T-cell (primary cell): ENCODE results near the gene LINC01488. TPM values are rescaled to one million over a fixed set of nuclear protein-coding genes. Genes with fewer than 3 reads are reported as not detected.

Experiments
- ATAC-seq, 4 experiments: fragments of 200-7000 bp in 3 of 4; fragments of 150-1000 bp in 1 of 4; cut with Tn5 transposase; replicated peaks in 1 of 4; 1 replicate in 3 of 4; 2 replicates in 1 of 4; pipeline ENCODE4 v1.10.0; 2021; ENCODE audit warnings: moderate library complexity in 3 of 4, mild to moderate bottlenecking in 2 of 4, moderate number of reproducible peaks in 1 of 4
- CTCF ChIA-PET, 2 donors: fragments of 300-600 bp; sonication (Branson Sonifier 250); formaldehyde crosslinking; loops; one replicate each; lab custom pipeline; 2022; ENCODE audit warnings: antibody characterized with exemption in 2 of 2; lab: Charles Lee
- POLR2A ChIA-PET, 2 donors: fragments of 300-600 bp; sonication (Branson Sonifier 250); formaldehyde crosslinking; loops; one replicate each; lab custom pipeline; 2022; ENCODE audit warnings: antibody characterized with exemption in 2 of 2; lab: Charles Lee
- DNase-seq, 35 experiments: peaks; one replicate each; pipeline versions ENCODE4 v3.0.0 to v3.0.0-alpha.2; 2013 to 2023
- H3K27ac ChIP-seq: one replicate; pipeline ENCODE4 v1.5.1; 2013; ENCODE audit warnings: low read length
- H3K27me3 ChIP-seq, 2 experiments: replicated peaks in 1 of 2; 1 replicate in 1 of 2; 2 replicates in 1 of 2; pipeline versions ENCODE4 v1.6.1 to v1.7.0; 2013; ENCODE audit warnings: low read length in 1 of 2, mixed read lengths in 1 of 2; ENCODE audit not compliant: control insufficient read depth in 2 of 2, insufficient read depth in 2 of 2; ENCODE audit errors: extremely low read depth in 1 of 2
- H3K36me3 ChIP-seq, 2 donors: 1 replicate in 1 of 2; 2 replicates in 1 of 2; pipeline versions ENCODE4 v1.6.1 to v1.7.0; 2013; ENCODE audit warnings: low read length in 1 of 2; ENCODE audit not compliant: control insufficient read depth in 2 of 2, insufficient read depth in 1 of 2; ENCODE audit errors: extremely low read depth in 1 of 2
- H3K4me1 ChIP-seq, 2 experiments: 1 replicate in 1 of 2; 2 replicates in 1 of 2; pipeline versions ENCODE4 v1.6.1 to v1.7.0; 2013; ENCODE audit warnings: low read length in 2 of 2, mixed read lengths in 1 of 2; ENCODE audit not compliant: insufficient read depth in 2 of 2, control insufficient read depth in 1 of 2; ENCODE audit errors: extremely low read depth in 1 of 2
- H3K4me3 ChIP-seq, 2 donors: 1 replicate in 1 of 2; 2 replicates in 1 of 2; pipeline versions ENCODE4 v1.5.1 to v1.7.0; 2013; ENCODE audit warnings: mild to moderate bottlenecking in 2 of 2, low read length in 1 of 2, moderate library complexity in 1 of 2; ENCODE audit not compliant: control insufficient read depth in 1 of 2; ENCODE audit errors: extremely low read depth in 1 of 2
- H3K9me3 ChIP-seq: 2 replicates; pipeline ENCODE4 v1.7.0; 2013
- H3K27ac Mint-ChIP-seq, 2 donors: one replicate each; pipeline ENCODE4 v1.8.0; 2020 to 2021; ENCODE audit warnings: mild to moderate bottlenecking in 2 of 2, mixed read lengths in 2 of 2
- H3K27me3 Mint-ChIP-seq, 2 donors: one replicate each; pipeline ENCODE4 v1.8.0; 2021 to 2022; ENCODE audit warnings: mixed read lengths in 2 of 2
- H3K36me3 Mint-ChIP-seq: one replicate; pipeline ENCODE4 v1.8.0; 2021; ENCODE audit warnings: mixed read lengths
- H3K4me1 Mint-ChIP-seq, 3 donors: one replicate each; pipeline ENCODE4 v1.8.0; 2020 to 2022; ENCODE audit warnings: mixed read lengths in 3 of 3, mild to moderate bottlenecking in 1 of 3
- H3K4me3 Mint-ChIP-seq, 3 donors: one replicate each; pipeline ENCODE4 v1.8.0; 2020 to 2022; ENCODE audit warnings: mild to moderate bottlenecking in 3 of 3, mixed read lengths in 3 of 3, moderate library complexity in 3 of 3
- H3K9me3 Mint-ChIP-seq, 3 donors: one replicate each; pipeline ENCODE4 v1.8.0; 2020 to 2022; ENCODE audit warnings: mixed read lengths in 3 of 3
- WGBS: methylation state at CpG from one replicate; pipeline ENCODE4 v1.1.5; 2013; ENCODE audit warnings: missing lambda C conversion rate; ENCODE audit not compliant: insufficient coverage; 5-methylcytosine and 5-hydroxymethylcytosine counted together
- total RNA-seq, 35 experiments: library from RNA in 6 of 35; stranded (reverse) in 6 of 35; fragments of 120-200 nt in 1 of 35; gene quantifications; one replicate each; pipeline versions ENCODE4 v1.2.1 to v1.2.4 and lab custom pipeline; 2013 to 2026

Gene LINC01488
- total RNA-seq (not detected), total RNA-seq (lab: John Stamatoyannopoulos, UW) (0 reads per million in 29 experiments)
- not detected for total RNA-seq (2013)

DNA sequence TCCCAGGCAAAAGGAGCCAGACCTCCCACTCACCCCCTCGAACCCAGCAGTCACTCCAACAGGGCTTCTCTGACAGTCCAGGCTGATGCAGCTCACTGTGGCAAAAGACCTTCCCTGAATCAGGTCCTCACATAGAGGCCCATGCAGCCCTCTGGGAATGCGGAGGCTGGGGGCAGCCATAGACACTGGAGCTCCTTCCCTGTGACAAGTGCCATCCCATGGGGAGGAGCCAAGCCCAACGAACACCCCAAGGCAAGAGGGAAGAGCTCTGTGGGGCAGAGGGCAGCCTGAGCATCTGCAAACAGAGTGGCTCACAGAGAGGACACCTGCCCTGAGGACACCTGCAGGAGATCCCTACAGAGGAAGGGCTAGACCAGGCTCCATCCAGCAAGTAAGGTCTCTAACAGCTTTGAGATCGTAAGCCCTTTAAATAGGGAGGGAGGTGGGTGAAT lies at the start of gene LINC01488:
Gene LINC01488, plus strand, starts transcription at position 271 of the 452 bp plus-strand sequence.
- Mint-ChIP-seq H3K27ac (no peak within 1 kb of the TSS), H3K4me1 (no peaks in the 10 kb centered on the region), H3K36me3 (no peaks in the 10 kb centered on the region), H3K9me3 (no peaks in the 10 kb centered on the region), H3K4me3 (no peak within 1 kb of the TSS), H3K27me3 (peaks cover 4 to 5% of the 10 kb centered on the region in 2 donors)
- DNase-seq: no peak
- Histone ChIP-seq H3K36me3 (no peaks in the 10 kb centered on the region), H3K4me1 (no peaks in the 10 kb centered on the region), H3K9me3 (no peaks in the 10 kb centered on the region), H3K27me3 (peaks cover 0 to 41% of the 10 kb centered on the region in 2 experiments), H3K27ac (no peak within 1 kb of the TSS), H3K4me3 (no peak within 1 kb of the TSS)
- POLR2A ChIA-PET: interaction anchor here in 1 of 2 donors (0.7 kb wide), 1 partner anchor 270 kb away, joined by 7 read pairs; no protein-coding TSS in a partner anchor
- CTCF ChIA-PET: no interaction called here
- WGBS: 74% methylated on average over 4 of the region's 4 CpGs
- ATAC-seq: no peak

GRCh38 chr11:69431893-69432738 lies 49.3 kb upstream of the LINC01488 start:
- H3K4me1 Mint-ChIP-seq: no peaks in the 10 kb centered on the region

GRCh38 chr11:69433741-69434140 lies 47.7 kb upstream of the LINC01488 start:
- POLR2A ChIA-PET: no interaction called here
- Histone ChIP-seq H3K4me1 (no peaks in the 10 kb centered on the region), H3K4me3 (no peak overlapping the region), H3K9me3 (no peaks in the 10 kb centered on the region), H3K27ac (no peak overlapping the region), H3K36me3 (no peaks in the 10 kb centered on the region), H3K27me3 (peaks cover 0 to 67% of the 10 kb centered on the region in 2 experiments)
- ATAC-seq (no peak), DNase-seq (no peak)
- no peaks in the 10 kb centered on the region for H3K4me1 Mint-ChIP-seq
- H3K27ac Mint-ChIP-seq: no peak overlapping the region
- no peaks in the 10 kb centered on the region for H3K36me3 Mint-ChIP-seq
- H3K9me3 Mint-ChIP-seq: no peaks in the 10 kb centered on the region
- WGBS: 100% methylated on average over 2 of the region's 7 CpGs
- H3K4me3 Mint-ChIP-seq: no peak overlapping the region
- CTCF ChIA-PET: no interaction called here
- H3K27me3 Mint-ChIP-seq: peaks cover 21 to 22% of the 10 kb centered on the region in 2 donors

More at GRCh38 chr11:69431893-69432738, 49.3 kb upstream of the LINC01488 start:
- Histone ChIP-seq H3K4me1 (no peaks in the 10 kb centered on the region), H3K4me3 (no peak overlapping the region), H3K9me3 (no peaks in the 10 kb centered on the region), H3K27me3 (peaks cover 0 to 67% of the 10 kb centered on the region in 2 experiments), H3K27ac (no peak overlapping the region), H3K36me3 (no peaks in the 10 kb centered on the region)
- no peak for ATAC-seq
- Mint-ChIP-seq H3K27ac (no peak overlapping the region), H3K9me3 (no peaks in the 10 kb centered on the region), H3K4me3 (no peak overlapping the region), H3K27me3 (peaks cover 22 to 25% of the 10 kb centered on the region in 2 donors), H3K36me3 (no peaks in the 10 kb centered on the region)
- 80% methylated on average over 11 of the region's 14 CpGs for WGBS
- no peak for DNase-seq
- ChIA-PET CTCF (no interaction called here), POLR2A (no interaction called here)

- Histone ChIP-seq H3K27ac (no peak overlapping the region), H3K27me3 (peaks cover 0 to 68% of the 10 kb centered on the region in 2 experiments), H3K4me1 (no peaks in the 10 kb centered on the region), H3K36me3 (no peaks in the 10 kb centered on the region), H3K9me3 (no peaks in the 10 kb centered on the region), H3K4me3 (no peak overlapping the region)
- Mint-ChIP-seq H3K9me3 (no peaks in the 10 kb centered on the region), H3K4me3 (no peak overlapping the region), H3K27ac (no peak overlapping the region), H3K4me1 (no peaks in the 10 kb centered on the region), H3K27me3 (peaks cover 17 to 21% of the 10 kb centered on the region in 2 donors), H3K36me3 (no peaks in the 10 kb centered on the region)
- ChIA-PET POLR2A (no interaction called here), CTCF (no interaction called here)
- 69% methylated on average over 9 of the region's 11 CpGs for WGBS
- ATAC-seq (no peak), DNase-seq (no peak)
Observed at GRCh38 chr11:69434471-69434931, 47.0 kb upstream of the LINC01488 start.

DNA sequence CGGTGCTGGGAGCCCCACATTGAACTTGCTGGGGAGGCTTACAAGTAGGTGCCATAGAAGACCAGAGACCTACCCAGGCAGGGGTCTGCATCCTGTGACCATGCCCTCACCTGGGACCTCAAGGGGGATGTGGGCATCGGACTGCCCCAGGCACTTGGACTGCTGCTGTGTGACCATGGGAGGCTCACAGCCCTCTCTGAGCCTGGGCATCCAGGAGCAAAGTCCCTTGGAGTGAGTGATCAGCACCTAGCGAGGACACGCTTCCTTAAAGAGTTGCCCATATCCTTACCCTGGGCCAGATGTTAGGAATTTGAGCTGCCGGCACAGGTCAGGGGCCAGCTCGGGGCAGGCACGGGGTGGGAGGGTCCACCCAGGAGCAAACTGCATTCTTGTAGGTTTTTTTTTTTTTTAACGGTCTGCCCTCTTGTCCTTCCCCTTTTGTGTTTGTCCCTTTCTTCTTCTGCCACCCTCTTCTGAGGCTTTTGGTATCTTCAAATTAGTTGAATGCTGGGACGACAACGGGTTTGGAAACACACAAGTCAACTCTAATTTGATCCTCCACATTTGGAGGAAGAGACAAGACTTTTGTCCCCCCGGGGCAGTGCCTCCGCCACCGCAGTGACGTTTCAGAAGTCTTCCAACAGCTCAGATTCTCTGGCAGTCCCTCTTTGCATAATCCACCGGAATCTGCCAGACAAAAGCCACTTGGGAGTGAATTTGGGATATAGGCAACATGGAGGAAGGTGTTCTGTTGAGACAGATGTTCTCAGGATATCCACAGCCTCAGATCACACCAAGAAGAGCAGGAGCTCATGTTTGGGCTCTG lies 46.1 kb upstream of the LINC01488 start:
- POLR2A ChIA-PET: no interaction called here
- Mint-ChIP-seq H3K27ac (no peak overlapping the region), H3K9me3 (no peaks in the 10 kb centered on the region), H3K4me3 (no peak overlapping the region), H3K36me3 (no peaks in the 10 kb centered on the region), H3K4me1 (no peaks in the 10 kb centered on the region), H3K27me3 (peaks cover 17 to 25% of the 10 kb centered on the region in 2 donors)
- CTCF ChIA-PET: no interaction called here
- Histone ChIP-seq H3K27me3 (peaks cover 0 to 64% of the 10 kb centered on the region in 2 experiments), H3K4me1 (no peaks in the 10 kb centered on the region), H3K36me3 (no peaks in the 10 kb centered on the region), H3K9me3 (no peaks in the 10 kb centered on the region), H3K4me3 (no peak overlapping the region), H3K27ac (no peak overlapping the region)
- ATAC-seq (no peak), DNase-seq (no peak)
- WGBS: 67% methylated on average over 8 of the region's 15 CpGs
